Stimulated activated CD4-positive, alpha-beta T cell treated with anti-CD3 and anti-CD28 coated beads, Interleukin-12 subunit alpha, Interleukin-12 subunit beta, amount 100 ng/mL, for 4 hours (primary cell): ENCODE data around the gene PARP6.

Source experiments
- DNase-seq: peaks from one replicate; pipeline ENCODE4 v3.0.0-alpha.2; 2020

PARP6 gene

DNA sequence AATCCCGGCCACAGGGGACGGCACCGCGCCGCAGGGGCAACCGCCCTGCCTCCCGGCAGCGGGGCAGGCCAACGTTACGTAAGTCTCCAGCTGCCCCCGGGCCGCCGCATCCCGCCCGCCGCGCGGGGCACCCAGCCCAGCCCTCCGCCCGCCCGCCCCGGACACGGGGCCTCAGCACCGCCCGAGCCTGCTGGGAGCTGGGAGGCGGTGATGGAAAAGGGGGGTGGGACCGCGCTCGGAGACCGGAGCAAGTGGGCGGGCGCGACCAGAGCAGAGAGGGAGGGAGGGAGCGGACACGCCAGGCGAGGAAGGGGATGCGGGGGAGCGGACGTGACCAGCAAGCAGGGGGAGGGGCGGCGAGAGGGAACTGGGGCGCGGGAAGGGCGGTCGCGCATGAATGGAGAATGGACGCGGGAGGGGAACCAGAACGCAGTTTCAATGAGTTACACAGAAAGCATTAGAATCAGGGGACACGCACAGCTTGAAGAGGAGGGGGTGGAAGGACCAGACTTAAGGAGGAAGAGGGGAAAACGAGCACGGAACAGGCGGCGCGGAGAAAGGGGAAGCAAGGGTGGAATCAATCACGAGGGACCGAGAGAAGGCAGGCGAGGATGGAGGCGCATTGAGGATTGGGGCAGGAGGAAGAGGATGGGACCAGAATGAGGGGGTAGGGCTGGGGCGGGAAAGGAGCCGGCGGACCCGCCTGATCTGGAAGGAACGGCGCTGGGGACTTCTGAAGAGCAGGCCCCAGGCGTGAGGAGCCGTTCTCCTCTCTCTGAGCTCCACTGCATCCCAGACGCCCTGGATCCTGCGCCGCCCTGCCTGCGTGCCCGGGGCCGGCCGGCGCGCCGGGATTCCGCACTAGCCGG, 41.9 kb downstream of the PARP6 start:
- peak; percentile 93 for DNase-seq

- DNase-seq: no peak
Observed at GRCh38 chr15:72229947-72230196, 42.5 kb downstream of the PARP6 start.

DNA sequence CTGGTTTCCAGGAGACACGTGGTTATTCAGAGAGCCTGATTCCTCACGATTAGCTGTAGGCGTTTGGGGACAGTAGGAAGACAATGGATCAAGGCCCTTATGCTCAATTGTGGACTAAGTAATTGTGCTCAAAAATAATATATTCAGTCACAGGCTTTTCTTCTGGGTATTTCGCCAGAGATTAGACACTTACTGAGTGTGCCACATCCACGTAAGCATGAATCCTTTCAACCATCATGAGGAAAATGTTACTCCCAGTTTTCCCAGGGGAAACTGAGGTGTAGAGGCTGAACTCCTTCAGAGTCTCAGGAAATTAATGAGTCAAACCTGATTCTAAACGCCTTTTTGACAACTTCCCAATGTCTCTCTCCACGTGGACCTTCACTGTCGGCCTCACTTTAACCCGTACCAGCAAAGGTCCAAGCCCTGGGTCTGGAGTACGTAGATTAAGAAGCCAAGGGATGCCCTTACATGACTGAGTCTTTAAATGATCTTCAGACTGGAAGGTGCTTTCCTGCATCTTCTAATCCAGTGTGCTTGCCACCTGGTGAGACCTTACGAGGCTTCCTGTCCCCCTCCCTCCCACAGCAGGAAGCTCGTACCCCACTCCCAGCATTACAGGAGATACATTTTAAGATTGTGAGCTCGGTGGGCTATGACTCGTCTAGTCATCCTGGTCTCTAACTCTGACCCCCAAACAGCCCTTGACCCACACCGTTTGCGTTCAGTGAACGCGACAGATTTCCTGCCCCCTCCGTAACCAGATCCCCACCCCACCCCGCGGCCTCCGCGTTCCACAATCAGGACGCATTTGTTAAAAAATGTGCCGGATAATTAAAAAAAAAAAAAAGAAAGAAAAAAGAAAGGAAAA, 43.0 kb downstream of the PARP6 start:
- peak; percentile 39 for DNase-seq

DNA sequence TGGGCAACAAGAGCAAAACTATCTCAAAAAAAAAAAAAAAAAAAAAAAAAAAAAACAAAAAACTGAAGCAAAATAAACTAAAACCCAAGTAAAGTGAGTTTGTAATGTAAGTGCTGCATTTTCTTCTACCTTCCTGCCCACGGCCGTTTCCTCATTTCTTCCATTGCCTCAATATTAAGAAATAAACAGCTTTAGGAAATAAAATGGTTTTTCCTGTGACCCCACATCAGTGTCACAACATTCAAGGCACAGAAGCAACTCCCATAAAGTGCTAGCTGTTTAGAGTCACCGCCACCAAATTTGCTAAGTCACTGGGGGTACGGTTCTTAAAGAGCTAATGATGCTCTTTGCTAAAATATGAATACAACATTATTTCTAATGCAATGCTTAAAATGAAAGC, 44.6 kb downstream of the PARP6 start:
- no peak for DNase-seq

- peak; percentile 36 for DNase-seq
Observed at GRCh38 chr15:72227192-72227586, 45.2 kb downstream of the PARP6 start.

DNA sequence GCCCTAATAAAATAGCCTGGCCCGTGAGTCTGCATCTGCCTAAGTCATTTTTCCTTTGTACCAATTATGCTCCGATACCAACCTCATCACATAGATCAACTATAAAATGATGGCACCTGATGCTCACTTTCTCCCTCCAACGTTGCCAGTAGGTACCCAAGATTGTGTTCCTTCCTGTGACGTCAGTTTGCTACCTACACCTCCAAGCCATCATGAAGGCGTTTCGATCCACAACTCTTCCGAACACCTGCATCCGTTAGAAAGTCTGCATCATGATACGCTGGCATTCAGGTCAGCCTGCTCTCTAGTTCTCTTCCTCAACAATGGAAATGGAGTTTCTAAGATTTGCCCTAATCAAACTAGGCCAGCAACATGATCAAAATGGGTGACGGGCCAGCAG, 49.1 kb downstream of the PARP6 start:
- DNase-seq: no peak

DNA sequence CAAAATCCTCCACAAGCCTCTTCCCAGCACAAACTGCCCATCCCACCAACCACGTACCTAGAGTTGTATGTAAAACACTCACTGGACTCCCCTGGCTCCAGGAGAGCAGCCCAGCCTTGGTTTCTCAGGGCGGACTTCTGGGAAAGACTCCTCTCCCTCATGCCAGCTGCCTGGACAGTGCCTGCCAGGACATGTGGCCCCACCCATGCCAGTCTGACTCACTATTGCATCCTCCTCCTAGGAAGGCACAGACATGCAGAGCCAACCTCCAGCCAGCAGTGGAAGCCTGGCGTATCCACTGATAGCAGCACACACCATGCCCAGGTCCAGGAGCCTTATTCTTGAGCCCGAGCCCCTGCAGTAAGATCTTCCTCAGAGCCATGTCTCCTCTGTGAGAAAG, 50.0 kb downstream of the PARP6 start:
- no peak for DNase-seq

GRCh38 chr15:72220687-72221086, 51.7 kb downstream of the PARP6 start:
- no peak for DNase-seq

DNA sequence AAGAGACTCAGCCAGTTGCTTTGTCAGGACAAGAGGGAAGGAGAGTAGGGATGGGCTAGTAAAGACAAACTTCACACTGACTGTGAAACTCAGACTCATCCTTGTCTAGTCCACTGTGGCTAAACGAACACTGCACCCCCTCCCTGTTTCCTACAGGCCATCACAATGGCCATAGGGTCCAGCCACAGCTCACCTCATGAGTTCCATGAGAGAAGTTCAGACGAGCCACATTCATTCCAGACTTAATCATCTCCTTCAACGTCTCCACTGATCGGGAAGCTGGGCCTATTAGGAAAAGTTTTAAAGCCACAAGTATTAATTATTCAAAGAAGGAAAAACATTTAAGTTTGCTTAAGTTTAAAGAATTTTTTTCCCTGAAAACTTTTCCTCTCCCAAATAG, 55.1 kb downstream of the PARP6 start:
- no peak for DNase-seq

GRCh38 chr15:72216079-72216478, 56.3 kb downstream of the PARP6 start:
- no peak for DNase-seq

DNA sequence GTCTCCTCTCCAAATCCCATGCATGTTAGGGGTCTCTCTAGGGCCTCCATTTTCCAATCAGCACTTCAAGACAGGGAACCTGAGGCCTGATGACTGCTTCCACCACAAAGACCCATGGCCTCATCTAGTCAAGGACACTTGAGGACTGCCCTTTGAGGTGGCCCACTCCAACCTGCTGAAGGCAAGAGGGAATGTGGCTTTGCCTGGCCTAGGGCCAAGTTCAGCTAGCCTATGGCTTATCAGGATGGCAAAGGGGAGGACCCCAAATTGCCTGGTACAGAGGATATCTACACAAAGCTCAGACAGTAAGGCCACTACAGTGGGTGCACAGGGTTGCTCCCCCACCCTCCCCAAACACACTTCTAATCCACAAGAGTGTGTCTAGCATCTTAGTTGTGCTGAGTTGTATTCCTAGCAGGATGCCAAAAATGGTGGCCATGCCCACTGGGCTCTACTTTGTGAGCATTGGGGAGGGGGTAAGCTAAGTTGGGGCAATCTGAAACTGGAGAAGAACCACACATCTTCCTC, 64.7 kb downstream of the PARP6 start:
- DNase-seq: no peak

GRCh38 chr15:72206677-72207000, 65.7 kb downstream of the PARP6 start:
- DNase-seq: no peak

DNA sequence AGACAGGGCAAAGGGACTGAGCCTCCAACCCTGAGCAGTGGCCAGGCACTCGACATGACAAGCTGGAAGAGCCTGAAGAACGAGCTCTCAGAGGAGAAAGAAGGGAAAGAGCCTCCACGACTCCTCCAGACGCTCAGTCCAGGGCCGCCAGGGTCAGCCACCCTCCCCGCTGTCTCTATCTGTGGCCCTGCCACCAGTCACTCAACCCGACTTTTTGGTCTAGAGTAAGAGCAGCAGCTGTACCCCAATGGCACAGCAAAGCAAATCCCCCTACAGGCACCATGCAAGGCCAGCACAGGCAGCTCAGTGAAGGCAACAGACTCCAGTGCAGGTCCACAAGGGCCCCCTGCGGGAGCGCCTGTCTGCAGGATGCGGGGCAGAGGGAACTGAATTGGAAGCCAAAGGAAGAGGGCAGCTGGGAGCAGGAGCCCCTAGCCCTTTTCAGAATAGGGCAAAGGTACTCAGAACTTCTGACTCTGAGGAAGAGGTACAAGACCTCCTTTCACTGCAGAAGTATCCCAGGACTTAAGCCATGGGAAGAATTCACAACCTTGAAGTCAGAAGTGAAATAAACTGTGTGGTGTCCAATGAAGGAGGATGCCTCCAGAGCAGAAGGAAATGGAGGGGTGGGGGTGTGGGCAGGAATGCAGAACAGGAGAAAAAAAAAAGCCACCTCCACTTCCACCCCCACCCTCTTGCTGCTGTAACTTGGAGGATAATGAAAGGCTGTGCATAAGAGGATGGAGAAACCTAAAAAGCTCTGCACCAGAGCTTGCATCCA, 66.3 kb downstream of the PARP6 start:
- DNase-seq: no peak

GRCh38 chr15:72205273-72205672, 67.1 kb downstream of the PARP6 start:
- DNase-seq: no peak

DNA sequence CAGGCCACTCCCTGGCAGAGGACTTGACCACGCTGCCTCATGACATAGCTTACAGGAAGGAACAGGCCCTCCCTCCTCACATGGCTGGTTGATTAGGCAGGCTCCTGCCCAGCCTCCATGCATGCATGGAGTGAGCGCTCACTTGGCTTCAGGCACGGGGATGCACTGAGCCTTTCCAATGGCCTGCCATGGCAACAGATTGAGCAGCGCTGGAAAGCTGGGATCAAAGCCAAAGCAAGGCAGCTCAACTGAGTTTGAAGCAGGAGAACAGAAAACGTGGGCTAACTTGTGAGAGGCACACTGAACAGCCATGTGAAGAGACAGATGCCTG, 68.9 kb downstream of the PARP6 start:
- no peak for DNase-seq

- DNase-seq: no peak
Observed at GRCh38 chr15:72202801-72203506, 69.4 kb downstream of the PARP6 start.

GRCh38 chr15:72202302-72202701, 70.1 kb downstream of the PARP6 start:
- DNase-seq: no peak

DNA sequence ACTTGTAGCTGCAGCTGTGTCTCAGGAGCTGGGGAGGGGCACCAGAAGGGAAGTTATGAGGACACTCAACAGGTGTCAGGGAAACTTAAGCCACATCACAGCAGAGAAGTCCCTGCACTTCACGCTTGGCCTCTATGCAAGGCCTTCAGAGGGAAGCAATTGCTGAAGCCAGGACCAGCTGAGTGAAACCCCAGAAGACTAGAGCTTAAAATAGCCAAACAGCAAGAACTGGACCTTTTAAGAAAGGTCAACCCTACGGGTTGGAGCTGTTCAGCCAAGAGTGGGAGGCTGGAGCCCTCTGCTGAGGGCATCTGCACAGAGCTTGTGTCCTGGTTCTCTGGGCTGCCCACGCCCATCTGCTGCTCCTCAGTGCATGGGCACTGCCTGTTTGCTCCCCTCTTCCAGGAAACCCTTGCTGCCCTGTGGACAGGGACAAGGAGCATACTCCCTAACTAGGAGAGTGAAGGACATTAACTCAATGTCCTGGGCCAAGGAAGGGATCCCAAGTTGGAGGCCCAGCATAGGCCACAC, 70.9 kb downstream of the PARP6 start:
- no peak for DNase-seq

DNA sequence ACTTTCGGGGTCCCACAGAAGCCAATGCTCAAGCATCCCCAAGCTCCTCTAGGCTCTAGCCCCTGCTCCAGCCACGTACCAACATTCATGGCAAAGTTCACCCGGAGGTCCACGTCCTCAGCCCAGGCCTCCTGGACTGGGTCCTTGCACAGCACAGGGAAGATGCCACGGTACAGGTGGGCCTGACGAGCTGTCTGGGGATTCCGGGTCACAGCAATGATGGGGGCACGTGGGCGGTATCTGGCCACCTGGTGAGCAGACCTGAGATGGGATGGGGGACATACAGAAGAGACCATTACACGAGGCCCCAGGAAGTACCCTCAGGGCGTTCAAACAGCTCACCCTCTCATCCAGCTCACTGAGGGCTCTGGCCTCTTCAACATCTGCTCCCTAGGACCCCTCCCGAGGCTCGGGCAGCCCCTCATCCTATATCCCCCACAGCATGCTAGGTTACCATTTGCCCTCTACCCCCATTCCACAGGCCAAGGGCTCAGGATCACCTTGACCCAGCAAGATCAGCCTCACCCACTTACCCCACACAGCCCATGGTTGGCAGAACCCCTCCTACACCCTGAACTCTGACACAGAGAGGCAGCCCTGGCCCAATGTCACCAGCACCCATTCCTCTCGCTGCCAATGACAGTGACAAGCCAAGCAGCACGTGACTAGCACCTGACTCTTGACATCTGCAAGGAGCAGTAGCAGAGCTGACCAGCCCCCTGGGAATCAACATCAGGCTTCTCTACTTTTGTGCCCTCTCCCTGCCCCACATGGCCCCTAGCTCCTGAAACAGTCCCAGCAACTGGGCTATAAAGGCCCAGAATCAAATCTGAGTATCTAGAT, 71.7 kb downstream of the PARP6 start:
- no peak for DNase-seq

DNA sequence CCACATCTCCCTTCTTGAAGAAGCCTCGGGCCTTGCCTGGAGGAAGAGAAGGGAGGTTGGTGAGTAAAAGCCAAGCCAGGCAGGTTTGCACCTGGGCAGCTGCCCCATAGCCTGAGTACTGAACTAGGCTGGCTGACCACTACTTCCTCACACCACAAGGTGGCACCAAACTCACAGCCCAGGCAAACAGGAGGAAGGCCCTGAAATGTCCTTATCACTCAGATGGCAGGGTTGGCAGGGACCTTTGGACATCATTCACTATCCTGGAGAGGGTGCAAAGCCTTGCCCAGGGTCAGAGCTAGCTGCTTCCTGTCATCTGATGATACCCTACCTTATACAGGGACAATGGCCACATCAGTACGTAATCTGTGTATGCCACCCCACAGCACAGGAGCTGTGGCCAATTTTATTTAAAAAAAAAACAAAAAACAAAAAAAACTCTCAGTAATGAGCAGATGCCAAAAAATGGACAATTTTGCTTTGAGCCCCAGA, 72.6 kb downstream of the PARP6 start:
- DNase-seq: peak; percentile 60

GRCh38 chr15:72199205-72199515, 73.2 kb downstream of the PARP6 start:
- DNase-seq: no peak
